Neuronal stem cell (in vitro differentiated cells): ENCODE data around the gene ARHGEF28.

Source experiments
- DNase-seq: peaks from one replicate; pipeline ENCODE4 v3.0.0-alpha.2; 2013; ENCODE audit warnings: low spot score
- H2AFZ ChIP-seq: one replicate; pipeline ENCODE4 v1.6.1; 2013; ENCODE audit warnings: mild to moderate bottlenecking, low read length, inconsistent platforms
- H2AK5ac ChIP-seq: 2 replicates; pipeline ENCODE4 v1.6.1; 2013; ENCODE audit warnings: low read depth, mild to moderate bottlenecking, inconsistent platforms, low read length, moderate library complexity, mixed read lengths
- H2BK120ac ChIP-seq: 2 replicates; pipeline ENCODE4 v1.6.1; 2013; ENCODE audit warnings: low read depth, mild to moderate bottlenecking, inconsistent platforms, low read length, moderate library complexity, mixed read lengths
- H2BK12ac ChIP-seq: one replicate; pipeline ENCODE4 v1.6.1; 2013; ENCODE audit warnings: low read length, inconsistent platforms
- H2BK15ac ChIP-seq: 2 replicates; pipeline ENCODE4 v1.6.1; 2013; ENCODE audit warnings: mild to moderate bottlenecking, low read length, inconsistent platforms, mixed read lengths
- H2BK5ac ChIP-seq: one replicate; pipeline ENCODE4 v1.6.1; 2013; ENCODE audit warnings: inconsistent platforms, mild to moderate bottlenecking, low read length, moderate library complexity
- H3K14ac ChIP-seq: one replicate; pipeline ENCODE4 v1.6.1; 2013; ENCODE audit warnings: low read length, inconsistent platforms
- H3K18ac ChIP-seq: 2 replicates; pipeline ENCODE4 v1.6.1; 2013; ENCODE audit warnings: low read length, inconsistent platforms
- H3K23ac ChIP-seq: 2 replicates; pipeline ENCODE4 v1.6.1; 2013; ENCODE audit warnings: low read depth, mild to moderate bottlenecking, mixed read lengths, low read length, inconsistent platforms; ENCODE audit not compliant: poor library complexity
- H3K27ac ChIP-seq: replicated peaks from 3 replicates; pipeline ENCODE4 v1.5.1; 2013; ENCODE audit warnings: low read length, inconsistent platforms
- H3K27me3 ChIP-seq, 3 experiments: 2 replicates each; pipeline ENCODE4 v1.6.1; 2013; ENCODE audit warnings: low read length in 3 of 3, mild to moderate bottlenecking in 2 of 3, inconsistent platforms in 1 of 3, low read depth in 1 of 3, mixed read lengths in 1 of 3, moderate library complexity in 1 of 3; ENCODE audit not compliant: control insufficient read depth in 3 of 3, insufficient read depth in 3 of 3
- H3K36me3 ChIP-seq, 2 donors: replicated peaks in 1 of 2; 2 replicates each; pipeline ENCODE4 v1.6.1; 2013; ENCODE audit warnings: low read length in 2 of 2; ENCODE audit not compliant: control insufficient read depth in 2 of 2, insufficient read depth in 2 of 2
- H3K4ac ChIP-seq: 2 replicates; pipeline ENCODE4 v1.6.1; 2013; ENCODE audit warnings: inconsistent platforms, mild to moderate bottlenecking, low read length, moderate library complexity
- H3K4me1 ChIP-seq, 2 donors: 1 replicate in 1 of 2; 2 replicates in 1 of 2; pipeline ENCODE4 v1.6.1; 2013; ENCODE audit warnings: low read length in 2 of 2, low read depth in 1 of 2; ENCODE audit not compliant: control insufficient read depth in 2 of 2, insufficient read depth in 1 of 2
- H3K4me2 ChIP-seq: one replicate; pipeline ENCODE4 v1.6.1; 2013; ENCODE audit warnings: mild to moderate bottlenecking, low read length, inconsistent platforms; ENCODE audit not compliant: insufficient read depth, poor library complexity, severe bottlenecking
- H3K4me3 ChIP-seq, 2 donors: 2 replicates each; pipeline ENCODE4 v1.5.1; 2013; ENCODE audit warnings: low read length in 2 of 2, mild to moderate bottlenecking in 2 of 2, inconsistent platforms in 1 of 2, moderate library complexity in 1 of 2
- H3K79me1 ChIP-seq: one replicate; pipeline ENCODE4 v1.6.1; 2013; ENCODE audit warnings: low read depth, mild to moderate bottlenecking, inconsistent platforms, low read length, moderate library complexity
- H3K9ac ChIP-seq: one replicate; pipeline ENCODE4 v1.6.1; 2013; ENCODE audit warnings: mild to moderate bottlenecking, low read depth, low read length, inconsistent platforms; ENCODE audit not compliant: poor library complexity
- H3K9me3 ChIP-seq, 2 donors: replicated peaks in 1 of 2; 2 replicates each; pipeline versions ENCODE3 to v1.6.1; 2013; ENCODE audit warnings: low read length in 2 of 2, mild to moderate bottlenecking in 2 of 2, inconsistent platforms in 1 of 2, low read depth in 1 of 2, mixed read lengths in 1 of 2, moderate library complexity in 1 of 2; ENCODE audit not compliant: control insufficient read depth in 2 of 2, insufficient read depth in 1 of 2
- H4K8ac ChIP-seq: one replicate; pipeline ENCODE4 v1.6.1; 2013; ENCODE audit warnings: low read depth, mild to moderate bottlenecking, inconsistent platforms, low read length, moderate library complexity
- H4K91ac ChIP-seq: one replicate; pipeline ENCODE4 v1.6.1; 2013; ENCODE audit warnings: low read length, low read depth, mild to moderate bottlenecking, inconsistent platforms; ENCODE audit not compliant: poor library complexity
- WGBS, 2 donors: extraction: QIAGEN DNeasy Blood & Tissue Kit; methylation state at CpG; one replicate each; pipeline ENCODE4 v1.1.7; 2013; ENCODE audit warnings: missing lambda C conversion rate in 2 of 2, mixed read lengths in 1 of 2; ENCODE audit not compliant: insufficient read length in 2 of 2, insufficient replicate concordance in 1 of 2; ENCODE audit errors: extremely low coverage in 2 of 2; 5-methylcytosine and 5-hydroxymethylcytosine counted together

ARHGEF28 gene

GRCh38 chr5:73777192-73777591 lies 151.2 kb downstream of the ARHGEF28 start:
- no peaks in the 10 kb centered on the region for H3K79me1 ChIP-seq
- no peaks in the 10 kb centered on the region for H3K4me1 ChIP-seq
- H2AK5ac ChIP-seq: no peak overlapping the region
- H4K8ac ChIP-seq: no peak overlapping the region
- no peak overlapping the region for H3K4me2 ChIP-seq
- no peak overlapping the region for H4K91ac ChIP-seq
- no peak overlapping the region for H2BK5ac ChIP-seq
- no peak overlapping the region for H3K4me3 ChIP-seq
- H3K18ac ChIP-seq: no peak overlapping the region
- no peaks in the 10 kb centered on the region for H3K9me3 ChIP-seq
- H3K23ac ChIP-seq: no peak overlapping the region
- no peak overlapping the region for H2BK120ac ChIP-seq
- H3K4ac ChIP-seq: no peak overlapping the region
- H3K9ac ChIP-seq: no peak overlapping the region
- no peaks in the 10 kb centered on the region for H3K36me3 ChIP-seq
- no peak for DNase-seq
- H2BK12ac ChIP-seq: no peak overlapping the region
- no peaks in the 10 kb centered on the region for H3K27me3 ChIP-seq
- no peak overlapping the region for H3K14ac ChIP-seq
- WGBS, 2 donors: no CpG with 5 or more reads among the region's 2 CpGs
- no peak overlapping the region for H3K27ac ChIP-seq
- no peak overlapping the region for H2AFZ ChIP-seq
- no peak overlapping the region for H2BK15ac ChIP-seq

GRCh38 chr5:73780302-73781080 lies 154.5 kb downstream of the ARHGEF28 start:
- Histone ChIP-seq H4K8ac (no peak overlapping the region), H3K4me2 (no peak overlapping the region), H3K4me1 (no peaks in the 10 kb centered on the region), H3K27ac (no peak overlapping the region), H4K91ac (no peak overlapping the region), H2BK120ac (no peak overlapping the region), H3K18ac (peak overlapping the region; percentile 27), H3K9ac (no peak overlapping the region), H3K4me3 (no peak overlapping the region), H2BK15ac (no peak overlapping the region), H3K9me3 (no peaks in the 10 kb centered on the region), H2AK5ac (no peak overlapping the region), H3K36me3 (no peaks in the 10 kb centered on the region), H3K79me1 (no peaks in the 10 kb centered on the region), H2AFZ (no peak overlapping the region), H3K27me3 (no peaks in the 10 kb centered on the region), H2BK12ac (no peak overlapping the region), H3K4ac (no peak overlapping the region), H2BK5ac (no peak overlapping the region), H3K23ac (no peak overlapping the region), H3K14ac (no peak overlapping the region)
- no CpG with 5 or more reads among the region's 11 CpGs for WGBS, 2 donors
- no peak for DNase-seq

- Histone ChIP-seq H3K36me3 (no peaks in the 10 kb centered on the region), H3K4me1 (no peaks in the 10 kb centered on the region), H3K4ac (no peak overlapping the region), H4K8ac (no peak overlapping the region), H2BK5ac (no peak overlapping the region), H2AK5ac (no peak overlapping the region), H4K91ac (no peak overlapping the region), H3K4me3 (no peak overlapping the region), H3K27me3 (no peaks in the 10 kb centered on the region), H3K23ac (no peak overlapping the region), H2BK15ac (no peak overlapping the region), H2BK12ac (no peak overlapping the region), H2BK120ac (no peak overlapping the region), H3K4me2 (no peak overlapping the region), H3K9ac (no peak overlapping the region), H2AFZ (no peak overlapping the region), H3K27ac (no peak overlapping the region), H3K9me3 (no peaks in the 10 kb centered on the region), H3K79me1 (no peaks in the 10 kb centered on the region), H3K18ac (no peak overlapping the region), H3K14ac (no peak overlapping the region)
- WGBS, 2 donors: no CpG with 5 or more reads among the region's 6 CpGs
- DNase-seq: no peak
Measured at GRCh38 chr5:73781107-73781768, 155.2 kb downstream of the ARHGEF28 start.

- Histone ChIP-seq H2BK12ac (no peak overlapping the region), H3K4ac (no peak overlapping the region), H3K27me3 (no peaks in the 10 kb centered on the region), H4K91ac (no peak overlapping the region), H2BK5ac (no peak overlapping the region), H2BK15ac (no peak overlapping the region), H3K4me3 (no peak overlapping the region), H3K36me3 (no peaks in the 10 kb centered on the region), H3K9me3 (no peaks in the 10 kb centered on the region), H3K27ac (no peak overlapping the region), H3K18ac (no peak overlapping the region), H3K23ac (no peak overlapping the region), H3K4me1 (no peaks in the 10 kb centered on the region), H2AFZ (no peak overlapping the region), H3K14ac (no peak overlapping the region), H2BK120ac (no peak overlapping the region), H3K4me2 (no peak overlapping the region), H4K8ac (no peak overlapping the region), H2AK5ac (no peak overlapping the region), H3K9ac (no peak overlapping the region), H3K79me1 (no peaks in the 10 kb centered on the region)
- WGBS, 2 donors: no CpG with 5 or more reads among the region's 1 CpG
- DNase-seq: no peak
Measured at GRCh38 chr5:73783828-73784227, 157.8 kb downstream of the ARHGEF28 start.
